K562 (cell line): ENCODE measurements around the gene NXT1. TPM values are rescaled to one million over a fixed set of nuclear protein-coding genes. Genes with fewer than 3 reads are reported as not detected.

ENCODE experiments used
- ASH1L ChIP-seq: fragments of 450-650 bp; IDR thresholded peaks from 2 replicates; pipeline ENCODE4 v1.6.1; 2018; ENCODE audit warnings: borderline replicate concordance, mild to moderate bottlenecking, low read depth; ENCODE audit not compliant: partially characterized antibody
- CCNT2 ChIP-seq: IDR thresholded peaks from 2 replicates; pipeline ENCODE4 v1.6.1; 2011; ENCODE audit warnings: borderline replicate concordance, low read depth, mild to moderate bottlenecking, moderate library complexity, mixed read lengths, low read length; ENCODE audit not compliant: insufficient read length; ENCODE audit errors: extremely low read depth
- CHD2 ChIP-seq: IDR thresholded peaks from 2 replicates; pipeline ENCODE4 v1.6.1; 2011; ENCODE audit warnings: low read depth, low read length
- ETS1 ChIP-seq: conservative IDR thresholded peaks from 2 replicates; pipeline ENCODE4 v1.6.1; 2011; ENCODE audit warnings: low read depth, mild to moderate bottlenecking, low read length; ENCODE audit not compliant: control insufficient read depth
- GABPB2 ChIP-seq: fragments of 250-450 bp; sonication (Bioruptor Pico); conservative IDR thresholded peaks from 2 replicates; pipeline ENCODE4 v1.5.1; 2021; ENCODE audit warnings: mild to moderate bottlenecking
- MEIS2 ChIP-seq: fragments of 450-650 bp; IDR thresholded peaks from 2 replicates; pipeline ENCODE4 v1.6.1; 2014; ENCODE audit warnings: mild to moderate bottlenecking; ENCODE audit not compliant: partially characterized antibody
- MGA ChIP-seq: fragments of 450-650 bp; IDR thresholded peaks from 2 replicates; pipeline ENCODE4 v1.6.1; 2016; ENCODE audit warnings: mild to moderate bottlenecking, moderate library complexity
- MYBL2 ChIP-seq, 2 experiments: fragments of 450-650 bp in 1 of 2; sonication (generic) in 1 of 2; formaldehyde crosslinking in 1 of 2; IDR thresholded peaks; 2 replicates each; pipeline versions ENCODE4 v1.6.1 to v1.8.1; 2017 to 2022; ENCODE audit warnings: borderline replicate concordance in 1 of 2, inconsistent platforms in 1 of 2, low read depth in 1 of 2, mild to moderate bottlenecking in 1 of 2, missing genetic modification reagents in 1 of 2, moderate library complexity in 1 of 2
- STAT5B ChIP-seq: fragments of 250-450 bp; sonication (Bioruptor Pico); IDR thresholded peaks from 2 replicates; pipeline ENCODE4 v1.8.0; 2021; ENCODE audit warnings: mild to moderate bottlenecking, inconsistent platforms
- TAF7 ChIP-seq: fragments of 450-650 bp; IDR thresholded peaks from 2 replicates; pipeline ENCODE4 v1.6.1; 2016; ENCODE audit warnings: missing genetic modification characterization, missing compliant biosample characterization
- ZNF785 ChIP-seq: fragments of 250-450 bp; sonication (Bioruptor Pico); IDR thresholded peaks from 2 replicates; pipeline ENCODE4 v1.4.0; 2020; ENCODE audit warnings: mild to moderate bottlenecking
- polyA plus RNA-seq, 8 experiments: library from polyadenylated mRNA; depleted of rRNA in 4 of 8; stranded (reverse) in 5 of 8; unstranded in 3 of 8; fragments of >200 nt; fragmentation: Nextera tagmentation in 2 of 8; fragmentation: Illumina TruSeq in 1 of 8; extraction: Ambion mirVana in 2 of 8; extraction: Trizol in 1 of 8; gene quantifications; 2 replicates each; pipeline versions ENCODE4 v1.2.1 to v1.2.3, GENCODE V29; 2011 to 2014; ENCODE audit warnings: inconsistent platforms in 1 of 8, missing spikeins in 1 of 8
- total RNA-seq, 7 experiments: library from RNA; depleted of rRNA in 6 of 7; stranded (reverse); fragments of >200 nt in 6 of 7; fragmentation: Illumina TruSeq in 2 of 7; extraction: Trizol in 2 of 7; gene quantifications; 2 replicates each; pipeline versions ENCODE4 v1.2.1 to v1.2.3, GENCODE V29; 2011 to 2021; ENCODE audit warnings: low replicate concordance in 1 of 7

NXT1 gene
- total and polyA plus RNA-seq, 9 of the 15 experiments (the other 6 are each of a cell fraction or from before 2014, with no cell fraction given): 7.7 to 50.9 (median 35.6) TPM

GRCh38 chr20:23361476-23362391 is 11.1 kb downstream of the NXT1 start, which contains the start of gene GZF1 (continued):
- TF ChIP-seq MGA (peak; percentile 77), GABPB2 (CRISPR knock-in tag) (no peak), ASH1L (no peak), ZNF785 (no peak), MYBL2 (IDR thresholded peaks at IDR 0.05; ENCODE audit: low read depth) (no peak), MYBL2 (CRISPR knock-in tag; IDR thresholded peaks at IDR 0.05; ENCODE audit: borderline replicate concordance) (no peak), CHD2 (no peak), TAF7 (no peak), STAT5B (CRISPR knock-in tag) (no peak), CCNT2 (peak; percentile 90), MEIS2 (peak; percentile 91), ETS1 (peak; percentile 52)
